GM23248 (cell line): ENCODE results near the gene ANKS6. TPM values are rescaled to one million over a fixed set of nuclear protein-coding genes. Genes with fewer than 3 reads are reported as not detected.

ENCODE experiments used
- DNase-seq: peaks from one replicate; pipeline ENCODE4 v3.0.0-alpha.2; 2015
- H2AFZ ChIP-seq: fragments of 200-600 bp; sonication (generic); 2 replicates; pipeline ENCODE4 v1.6.1; 2016; ENCODE audit warnings: antibody characterized with exemption
- H3F3A ChIP-seq: fragments of 200-600 bp; sonication (generic); 2 replicates; pipeline ENCODE4 v1.6.1; 2016; ENCODE audit warnings: mild to moderate bottlenecking, antibody characterized with exemption, mixed run types; ENCODE audit not compliant: insufficient read depth
- H3K27ac ChIP-seq: fragments of 200-600 bp; sonication (generic); 2 replicates; pipeline ENCODE4 v1.5.1; 2016; ENCODE audit warnings: mild to moderate bottlenecking
- H3K27me3 ChIP-seq: fragments of 200-600 bp; sonication (generic); replicated peaks from 2 replicates; pipeline ENCODE4 v1.6.1; 2016; ENCODE audit warnings: mild to moderate bottlenecking; ENCODE audit not compliant: insufficient read depth
- H3K36me3 ChIP-seq: fragments of 200-600 bp; sonication (generic); 2 replicates; pipeline ENCODE4 v1.6.1; 2016; ENCODE audit warnings: low read depth, mild to moderate bottlenecking
- H3K4me1 ChIP-seq: fragments of 200-600 bp; sonication (generic); 2 replicates; pipeline ENCODE4 v1.6.1; 2016; ENCODE audit warnings: mild to moderate bottlenecking; ENCODE audit not compliant: insufficient read depth
- H3K4me2 ChIP-seq: fragments of 200-600 bp; sonication (generic); one replicate; pipeline ENCODE4 v1.6.1; 2016; ENCODE audit warnings: mild to moderate bottlenecking; ENCODE audit not compliant: unreplicated experiment
- H3K4me3 ChIP-seq: fragments of 200-600 bp; sonication (generic); 2 replicates; pipeline ENCODE4 v1.5.1; 2016; ENCODE audit warnings: mild to moderate bottlenecking
- H3K79me2 ChIP-seq: fragments of 200-600 bp; sonication (generic); 2 replicates; pipeline ENCODE4 v1.6.1; 2016; ENCODE audit warnings: mild to moderate bottlenecking; ENCODE audit not compliant: insufficient read depth
- H3K9ac ChIP-seq: fragments of 200-600 bp; sonication (generic); 2 replicates; pipeline ENCODE4 v1.6.1; 2016; ENCODE audit warnings: mild to moderate bottlenecking
- H3K9me2 ChIP-seq: fragments of 200-600 bp; sonication (generic); 2 replicates; pipeline ENCODE4 v1.6.1; 2016; ENCODE audit warnings: mixed run types, mild to moderate bottlenecking, moderate library complexity; ENCODE audit not compliant: insufficient read depth
- H3K9me3 ChIP-seq: fragments of 200-600 bp; sonication (generic); one replicate; pipeline ENCODE4 v1.6.1; 2017; ENCODE audit warnings: low read depth
- H4K20me1 ChIP-seq: fragments of 200-600 bp; sonication (generic); 2 replicates; pipeline ENCODE4 v1.6.0; 2016; ENCODE audit not compliant: insufficient read depth
- EZH2 ChIP-seq: fragments of 200-600 bp; sonication (generic); IDR thresholded peaks from 2 replicates; pipeline ENCODE4 v1.6.1; 2018; ENCODE audit warnings: antibody characterized with exemption, mild to moderate bottlenecking; ENCODE audit not compliant: insufficient read depth, poor library complexity, severe bottlenecking
- EZH2phosphoT487 ChIP-seq: fragments of 200-600 bp; sonication (generic); IDR thresholded peaks from 2 replicates; pipeline ENCODE4 v1.6.1; 2018; ENCODE audit warnings: antibody characterized with exemption, moderate library complexity, mild to moderate bottlenecking, low read depth; ENCODE audit not compliant: insufficient read depth
- WGBS, 2 experiments: methylation state at CpG; one replicate each; pipeline ENCODE4 v1.1.6; 2015 to 2017; ENCODE audit warnings: low lambda C conversion rate in 2 of 2, low coverage in 1 of 2; ENCODE audit errors: missing lambda C conversion rate in 2 of 2; 5-methylcytosine and 5-hydroxymethylcytosine counted together
- in situ Hi-C: fragments of 300-500 bp; cut with MboI; formaldehyde crosslinking; loops from 2 replicates; pipeline ENCODE4 v1.15.0; 2020
- polyA plus RNA-seq: library from polyadenylated mRNA; unstranded; fragments of >200 nt; fragmentation: Nextera tagmentation; extraction: Ambion mirVana; gene quantifications from 2 replicates; pipeline ENCODE4 v1.2.1, GENCODE V29; 2016
- total RNA-seq: library from RNA; depleted of rRNA; stranded (reverse); fragments of >200 nt; shearing (Covaris generic); gene quantifications from 2 replicates; pipeline ENCODE4 v1.2.3, GENCODE V29; 2014

The ANKS6 gene
- total and polyA plus RNA-seq, 2 experiments from 2014 or later: 7.1 to 26.4 TPM

DNA sequence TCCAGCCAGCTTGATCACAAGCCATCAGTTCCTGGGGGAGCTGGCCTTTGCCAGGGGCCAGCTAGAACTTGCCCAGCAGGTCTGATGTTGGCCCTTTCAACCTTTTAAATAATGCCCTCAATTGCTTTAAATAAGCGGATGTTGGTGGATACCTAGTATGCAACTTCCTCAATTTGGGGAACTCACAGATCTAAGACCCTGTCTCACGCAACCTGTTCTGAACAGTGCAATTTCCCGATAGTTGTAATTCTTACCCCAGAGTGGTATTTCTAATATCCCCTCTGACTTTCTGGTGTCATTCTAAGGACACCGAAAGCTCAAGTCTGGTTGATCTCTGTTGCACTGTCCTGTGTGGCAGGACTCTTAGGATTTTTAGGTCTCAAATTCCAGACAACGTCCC lies 34.2 kb upstream of the ANKS6 start:
- in situ Hi-C loops: no loop called here
- no peaks in the 10 kb centered on the region for H3K9me2 ChIP-seq
- no peaks in the 10 kb centered on the region for H3K4me1 ChIP-seq
- no peak overlapping the region for H2AFZ ChIP-seq
- H3K4me3 ChIP-seq: no peak overlapping the region
- 95 to 96% methylated on average over 5 of the region's 5 CpGs for WGBS, 2 experiments
- H3K9ac ChIP-seq: no peak overlapping the region
- no peaks in the 10 kb centered on the region for H3K36me3 ChIP-seq
- no peaks in the 10 kb centered on the region for H3F3A ChIP-seq
- DNase-seq: no peak
- no peaks in the 10 kb centered on the region for H3K9me3 ChIP-seq
- H3K27me3 ChIP-seq: no peaks in the 10 kb centered on the region
- H3K4me2 ChIP-seq: no peak overlapping the region
- no peak overlapping the region for H3K27ac ChIP-seq
- TF ChIP-seq EZH2 (no peak), EZH2phosphoT487 (no peak)
- H4K20me1 ChIP-seq: no peaks in the 10 kb centered on the region
- H3K79me2 ChIP-seq: no peaks in the 10 kb centered on the region

DNA sequence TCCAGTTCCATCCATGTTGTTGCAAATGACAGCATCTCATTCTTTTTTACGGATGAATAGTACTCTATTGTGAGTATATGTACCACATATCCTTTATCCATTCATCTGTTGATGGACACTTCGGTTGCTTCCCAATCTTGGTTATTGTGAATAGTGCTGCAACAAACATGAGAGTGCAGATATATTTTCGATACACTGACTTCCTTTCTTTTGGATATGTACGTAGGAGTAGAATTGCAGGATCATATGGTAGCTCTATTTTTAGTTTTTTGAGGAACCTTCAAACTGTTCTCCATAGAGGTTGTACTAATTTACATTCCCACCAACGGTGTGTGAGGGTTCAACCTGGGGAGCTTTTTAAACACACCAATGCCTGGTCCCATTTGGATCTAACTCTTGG lies 33.4 kb upstream of the ANKS6 start:
- DNase-seq: no peak
- TF ChIP-seq EZH2phosphoT487: no peak
- no peak for TF ChIP-seq EZH2
- Histone ChIP-seq H3K9ac (no peak overlapping the region), H3K27me3 (no peaks in the 10 kb centered on the region), H3K79me2 (no peaks in the 10 kb centered on the region), H3K36me3 (no peaks in the 10 kb centered on the region), H3K9me3 (no peaks in the 10 kb centered on the region), H2AFZ (no peak overlapping the region), H3K27ac (no peak overlapping the region), H3K4me1 (no peaks in the 10 kb centered on the region), H3K9me2 (no peaks in the 10 kb centered on the region), H3K4me3 (no peak overlapping the region), H4K20me1 (no peaks in the 10 kb centered on the region), H3F3A (no peaks in the 10 kb centered on the region), H3K4me2 (no peak overlapping the region)
- in situ Hi-C loops: no loop called here
- WGBS, 2 experiments: 86 to 92% methylated on average over 5 of the region's 5 CpGs

DNA sequence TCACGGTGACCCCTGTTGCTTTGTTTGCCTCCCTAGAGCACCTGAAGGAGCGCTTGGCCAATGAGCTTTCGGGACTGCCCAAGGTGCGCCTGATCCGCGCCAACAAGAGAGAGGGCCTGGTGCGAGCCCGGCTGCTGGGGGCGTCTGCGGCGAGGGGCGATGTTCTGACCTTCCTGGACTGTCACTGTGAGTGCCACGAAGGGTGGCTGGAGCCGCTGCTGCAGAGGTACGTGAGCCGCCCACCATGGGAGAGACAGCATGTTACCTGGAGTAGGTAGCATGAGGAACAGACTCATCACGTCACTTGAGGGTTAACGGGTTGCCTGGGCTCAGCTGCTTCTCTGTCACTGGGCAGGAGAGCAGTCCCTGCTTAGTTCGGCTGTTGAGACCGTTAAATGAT lies 30.4 kb upstream of the ANKS6 start:
- no peak overlapping the region for H3K4me2 ChIP-seq
- H3K36me3 ChIP-seq: no peaks in the 10 kb centered on the region
- no peak overlapping the region for H3K9ac ChIP-seq
- no peak overlapping the region for H3K4me3 ChIP-seq
- H3K9me3 ChIP-seq: no peaks in the 10 kb centered on the region
- H3K4me1 ChIP-seq: no peaks in the 10 kb centered on the region
- H3K27ac ChIP-seq: no peak overlapping the region
- H3K79me2 ChIP-seq: no peaks in the 10 kb centered on the region
- H4K20me1 ChIP-seq: no peaks in the 10 kb centered on the region
- in situ Hi-C loops: no loop called here
- no peaks in the 10 kb centered on the region for H3K27me3 ChIP-seq
- H3F3A ChIP-seq: no peaks in the 10 kb centered on the region
- TF ChIP-seq EZH2phosphoT487: no peak
- TF ChIP-seq EZH2: no peak
- WGBS, 2 experiments: 78 to 85% methylated on average over 15 to 20 of the region's 20 CpGs
- H3K9me2 ChIP-seq: no peaks in the 10 kb centered on the region
- H2AFZ ChIP-seq: no peak overlapping the region
- no peak for DNase-seq

DNA sequence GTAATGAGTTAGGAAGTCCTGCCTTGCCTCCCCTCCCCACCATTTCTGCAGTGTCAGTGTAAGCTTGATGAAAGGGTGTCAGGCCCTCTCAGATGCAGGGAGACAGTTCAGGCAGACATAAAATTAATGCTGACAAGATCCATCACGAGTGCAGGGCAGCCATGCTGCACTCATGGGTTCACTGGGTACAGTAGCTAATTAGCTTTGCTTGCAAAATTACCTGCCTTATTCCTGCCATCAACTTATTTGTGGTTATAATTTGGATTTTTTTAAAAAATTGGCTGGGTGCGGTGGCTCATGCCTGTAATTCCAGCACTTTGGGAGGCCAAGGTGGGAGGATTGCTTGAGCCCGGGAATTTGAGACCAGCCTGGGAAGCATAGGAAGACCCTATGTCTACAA lies 29.1 kb upstream of the ANKS6 start:
- no peak overlapping the region for H3K4me2 ChIP-seq
- H3K9ac ChIP-seq: no peak overlapping the region
- H3K9me2 ChIP-seq: no peaks in the 10 kb centered on the region
- H3K36me3 ChIP-seq: no peaks in the 10 kb centered on the region
- no peaks in the 10 kb centered on the region for H3K79me2 ChIP-seq
- H3K27ac ChIP-seq: no peak overlapping the region
- TF ChIP-seq EZH2 (no peak), EZH2phosphoT487 (no peak)
- no peak overlapping the region for H2AFZ ChIP-seq
- no peaks in the 10 kb centered on the region for H3K4me1 ChIP-seq
- no peaks in the 10 kb centered on the region for H3K9me3 ChIP-seq
- DNase-seq: no peak
- H3K4me3 ChIP-seq: no peak overlapping the region
- no peaks in the 10 kb centered on the region for H4K20me1 ChIP-seq
- WGBS, 2 experiments: 57 to 63% methylated on average over 3 of the region's 3 CpGs
- H3F3A ChIP-seq: no peaks in the 10 kb centered on the region
- H3K27me3 ChIP-seq: no peaks in the 10 kb centered on the region
- in situ Hi-C loops: no loop called here

DNA sequence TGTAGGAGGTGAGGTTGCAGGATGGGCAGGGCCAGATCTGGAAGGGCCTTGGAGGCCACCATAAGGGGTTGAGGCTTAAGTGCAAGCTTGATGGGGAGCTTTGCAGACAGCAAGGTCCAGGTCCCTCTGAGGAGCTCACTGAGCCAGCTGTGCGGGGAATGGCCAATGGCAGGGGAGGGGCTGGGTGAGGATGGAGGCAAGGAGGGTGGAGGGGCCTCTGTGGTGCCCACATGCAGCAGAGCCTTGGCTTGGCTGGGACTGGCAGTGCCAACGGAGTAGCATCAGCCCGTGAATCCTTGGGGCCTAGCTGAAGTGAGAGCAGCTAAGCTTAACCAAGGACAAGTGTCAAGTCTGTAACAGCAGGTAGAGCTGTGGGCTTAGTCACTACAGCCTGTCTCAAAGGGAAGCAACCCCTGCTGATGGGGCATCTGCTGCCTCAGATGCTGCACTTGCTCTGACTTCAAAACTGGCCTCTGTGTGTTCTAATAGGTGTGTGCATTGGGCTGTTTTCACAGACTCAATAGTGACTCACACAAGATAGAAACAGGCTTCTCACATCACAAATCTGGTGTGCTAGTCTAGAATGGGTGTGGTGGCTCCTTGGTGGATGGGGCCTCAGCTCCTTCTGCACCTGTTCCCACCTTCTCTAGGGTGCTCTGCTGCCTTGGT lies 27.4 kb upstream of the ANKS6 start:
- H2AFZ ChIP-seq: no peak overlapping the region
- 92 to 96% methylated on average over 3 of the region's 3 CpGs for WGBS, 2 experiments
- H3K4me1 ChIP-seq: no peaks in the 10 kb centered on the region
- no peak overlapping the region for H3K4me3 ChIP-seq
- in situ Hi-C loops: no loop called here
- no peaks in the 10 kb centered on the region; the same call in 1 of the 2 replicates for H3K36me3 ChIP-seq
- H3K27ac ChIP-seq: no peak overlapping the region
- H3K27me3 ChIP-seq: no peaks in the 10 kb centered on the region
- no peak overlapping the region for H3K9ac ChIP-seq
- no peak overlapping the region for H3K4me2 ChIP-seq
- H3K9me2 ChIP-seq: no peaks in the 10 kb centered on the region
- no peaks in the 10 kb centered on the region for H3K79me2 ChIP-seq
- H3F3A ChIP-seq: no peaks in the 10 kb centered on the region
- TF ChIP-seq EZH2phosphoT487: no peak
- TF ChIP-seq EZH2: no peak
- no peaks in the 10 kb centered on the region for H3K9me3 ChIP-seq
- peak; percentile 9 for DNase-seq
- no peaks in the 10 kb centered on the region for H4K20me1 ChIP-seq
